Camera-type eye (tissue), 1 donor: Measurements from ENCODE around the gene CRYBB2. TPM values are rescaled to one million over a fixed set of nuclear protein-coding genes. Genes with fewer than 3 reads are reported as not detected.

ENCODE experiments used
- total RNA-seq: library from RNA; depleted of rRNA; stranded (reverse); fragments of >200 nt; gene quantifications from one replicate; pipeline ENCODE4 v1.2.3, GENCODE V29; 2014

Gene CRYBB2
- 777 TPM for total RNA-seq

GRCh38 chr22:25219211-25219689 lies at the start of gene CRYBB2:
Gene CRYBB2 (plus strand): TSS chr22:25219639. CDS start chr22:25221430, 1,791 bp downstream.

GRCh38 chr22:25199731-25200520 lies 19.5 kb upstream of the CRYBB2 start, which contains the start of gene CRYBB3:
Gene CRYBB3 (plus strand): TSS chr22:25199858. CDS start chr22:25201397, 1,539 bp downstream.

Other genes starting within 250 kb of the CRYBB2 start
- 325 TPM for gene CRYBB3, start 19.8 kb upstream of the CRYBB2 start, total RNA-seq